HepG2 (cell line): ENCODE results near the gene TFAM.

ENCODE experiments used
- CTCF ChIP-seq: sonication (generic); formaldehyde crosslinking; IDR thresholded peaks from 2 replicates; pipeline ENCODE4 v1.5.0; 2020; ENCODE audit warnings: mild to moderate bottlenecking, missing genetic modification reagents, moderate library complexity
- PRPF4 ChIP-seq: fragments of 200-400 bp; formaldehyde crosslinking; IDR thresholded peaks from 2 replicates; pipeline ENCODE4 v1.6.1; 2016; ENCODE audit warnings: low read length, low read depth; ENCODE audit not compliant: poor library complexity, severe bottlenecking
- RBM22 ChIP-seq: fragments of 200-400 bp; formaldehyde crosslinking; optimal IDR thresholded peaks from 2 replicates; pipeline ENCODE3; 2017; ENCODE audit warnings: mild to moderate bottlenecking, low read length, moderate library complexity
- SATB2 ChIP-seq: sonication (generic); formaldehyde crosslinking; IDR thresholded peaks from 2 replicates; pipeline ENCODE4 v1.5.0; 2020; ENCODE audit warnings: missing genetic modification reagents
- ZBTB21 ChIP-seq: sonication (generic); formaldehyde crosslinking; IDR thresholded peaks from 2 replicates; pipeline ENCODE4 v1.4.0; 2020; ENCODE audit warnings: missing genetic modification reagents

GRCh38 chr10:58382489-58382995 is 2.7 kb upstream of the TFAM start:
- TF ChIP-seq CTCF (no peak), RBM22 (no peak), PRPF4 (no peak), ZBTB21 (CRISPR knock-in tag) (no peak), SATB2 (CRISPR knock-in tag) (no peak)
